Ovary (tissue), 9 donors: ENCODE results near the gene PLCH2. TPM values are rescaled to one million over a fixed set of nuclear protein-coding genes. Genes with fewer than 3 reads are reported as not detected.

Experiments used
- DNase-seq, 5 donors: peaks; one replicate each; pipeline ENCODE4 v3.0.0-alpha.2; 2019 to 2020
- H3K27ac ChIP-seq, 2 donors: fragments of 200-600 bp; one replicate each; pipeline versions ENCODE4 v1.5.1 to v1.8.0; 2019 to 2022
- H3K27me3 ChIP-seq: fragments of 200-600 bp; one replicate; pipeline ENCODE4 v1.8.0; 2022
- H3K36me3 ChIP-seq: fragments of 200-600 bp; sonication (generic); one replicate; pipeline ENCODE4 v1.5.1; 2019
- H3K4me1 ChIP-seq: one replicate; pipeline ENCODE4 v1.8.1; 2013; ENCODE audit warnings: mild to moderate bottlenecking, moderate library complexity; ENCODE audit not compliant: insufficient read depth
- H3K4me3 ChIP-seq: fragments of 200-600 bp; sonication (generic); one replicate; pipeline ENCODE4 v1.5.1; 2017
- H3K9me3 ChIP-seq, 2 donors: fragments of 200-600 bp in 1 of 2; sonication (generic) in 1 of 2; one replicate each; pipeline versions ENCODE4 v1.5.1 to v1.8.1; 2013 to 2019; ENCODE audit warnings: mild to moderate bottlenecking in 1 of 2, moderate library complexity in 1 of 2
- CTCF ChIP-seq, 3 donors: fragments of 450-650 bp in 2 of 3; fragments of 200-600 bp in 1 of 3; IDR thresholded peaks; one replicate each; pipeline versions ENCODE4 v1.5.1 to v1.8.0; 2016 to 2022; ENCODE audit warnings: antibody characterized with exemption in 3 of 3, mild to moderate bottlenecking in 1 of 3
- EP300 ChIP-seq: sonication (generic); formaldehyde crosslinking; IDR thresholded peaks from one replicate; pipeline ENCODE4 v1.6.1; 2017; ENCODE audit warnings: antibody characterized with exemption
- POLR2A ChIP-seq: fragments of 450-650 bp; IDR thresholded peaks from one replicate; pipeline ENCODE4 v1.6.1; 2017; ENCODE audit warnings: antibody characterized with exemption, mild to moderate bottlenecking, moderate library complexity
- WGBS, 3 donors: extraction: QIAGEN DNeasy Blood & Tissue Kit in 1 of 3; methylation state at CpG; one replicate each; pipeline versions ENCODE4 v1.1.5 to v1.1.7; 2013 to 2017; 5-methylcytosine and 5-hydroxymethylcytosine counted together
- intact Hi-C, 4 donors: fragments of 100-400 bp; cut with DNase I; formaldehyde crosslinking; loops; one replicate each; pipeline versions ENCODE4 v1.11.0 to v1.15.1; 2022 to 2023
- polyA plus RNA-seq, 2 donors: library from polyadenylated mRNA; stranded (reverse); fragments of 200-250 nt in 1 of 2; fragments of 350-450 nt in 1 of 2; fragmentation: Illumina TruSeq in 1 of 2; extraction: RNeasy Lipid Tissue Mini Kit (QIAGEN cat#74804) in 1 of 2; gene quantifications; one replicate each; pipeline ENCODE4 v1.2.3, GENCODE V29; 2013 to 2014
- total RNA-seq, 7 donors: library from RNA; depleted of rRNA in 2 of 7; stranded (reverse); fragments of >200 nt in 2 of 7; fragmentation: NEBNext Ultra II Directional in 3 of 7; extraction: Animal tissue kit (Norgen Biotek cat#: 25700) in 3 of 7; gene quantifications; one replicate each; pipeline versions ENCODE4 v1.1.0 to v1.2.4, GENCODE V29; 2016 to 2023
- donor health status: DM: no; HTN: no; CAD: no; lungs with moderate emphysema.
- donor health status: DM: no; HTN: no; CAD: no.
- donor health status: Bipolar disorder and iron deficiency.
- donor health status: DM: yes; HTN: yes; CAD: no.
- donor health status: DM: no; HTN: no; CAD: no.
- donor health status: DM: yes; HTN: yes; CAD: no.

PLCH2 gene
- total and polyA plus RNA-seq, 9 donors = 0.05 to 0.84 (median 0.34) TPM; not detected in 1

- Histone ChIP-seq H3K27ac (no peak overlapping the region), H3K36me3 (no peaks in the 10 kb centered on the region), H3K4me3 (no peak overlapping the region), H3K9me3 (no peaks in the 10 kb centered on the region), H3K4me1 (no peaks in the 10 kb centered on the region), H3K27me3 (no peaks in the 10 kb centered on the region)
- DNase-seq = no peak
- 59 to 65% (median 64%) methylated on average over 25 of the region's 25 CpGs for WGBS, 3 donors
- no peak for TF ChIP-seq POLR2A
- no peak for TF ChIP-seq CTCF (IDR thresholded peaks at IDR 0.05)
- no peak for TF ChIP-seq EP300
- intact Hi-C loops = no loop called here
These were observed 3.4 kb upstream of the PLCH2 start for GRCh38 chr1:2472561-2473177.

DNA sequence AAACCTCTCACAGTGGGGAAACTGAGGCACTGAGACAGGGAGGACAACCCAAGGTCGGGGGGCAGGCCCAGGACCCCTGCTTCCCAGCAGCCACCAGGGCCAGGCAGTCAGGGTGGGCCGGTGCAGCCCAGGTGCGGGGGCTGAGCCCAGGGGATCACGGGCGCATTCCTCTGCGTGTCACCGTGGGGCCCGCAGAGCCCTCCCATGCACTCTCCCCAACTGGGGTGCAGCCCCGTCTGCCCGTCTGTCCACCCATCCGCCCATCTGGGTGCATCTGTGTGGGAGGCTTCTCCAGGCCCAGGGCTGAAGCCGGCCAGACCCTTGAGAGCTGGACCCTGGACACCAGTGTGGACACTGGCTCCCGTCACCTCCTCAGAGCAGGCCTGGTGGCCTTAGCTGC is 2.9 kb upstream of the PLCH2 start:
- TF ChIP-seq POLR2A = no peak
- TF ChIP-seq EP300 = no peak
- no peak for TF ChIP-seq CTCF (IDR thresholded peaks at IDR 0.05)
- Histone ChIP-seq H3K27ac (no peak overlapping the region), H3K27me3 (no peaks in the 10 kb centered on the region), H3K4me1 (no peaks in the 10 kb centered on the region), H3K36me3 (no peaks in the 10 kb centered on the region), H3K9me3 (no peaks in the 10 kb centered on the region), H3K4me3 (no peak overlapping the region)
- intact Hi-C loops = no loop called here
- no peak for DNase-seq
- WGBS, 3 donors = 67 to 77% (median 67%) methylated on average over 11 to 13 of the region's 13 CpGs

DNA sequence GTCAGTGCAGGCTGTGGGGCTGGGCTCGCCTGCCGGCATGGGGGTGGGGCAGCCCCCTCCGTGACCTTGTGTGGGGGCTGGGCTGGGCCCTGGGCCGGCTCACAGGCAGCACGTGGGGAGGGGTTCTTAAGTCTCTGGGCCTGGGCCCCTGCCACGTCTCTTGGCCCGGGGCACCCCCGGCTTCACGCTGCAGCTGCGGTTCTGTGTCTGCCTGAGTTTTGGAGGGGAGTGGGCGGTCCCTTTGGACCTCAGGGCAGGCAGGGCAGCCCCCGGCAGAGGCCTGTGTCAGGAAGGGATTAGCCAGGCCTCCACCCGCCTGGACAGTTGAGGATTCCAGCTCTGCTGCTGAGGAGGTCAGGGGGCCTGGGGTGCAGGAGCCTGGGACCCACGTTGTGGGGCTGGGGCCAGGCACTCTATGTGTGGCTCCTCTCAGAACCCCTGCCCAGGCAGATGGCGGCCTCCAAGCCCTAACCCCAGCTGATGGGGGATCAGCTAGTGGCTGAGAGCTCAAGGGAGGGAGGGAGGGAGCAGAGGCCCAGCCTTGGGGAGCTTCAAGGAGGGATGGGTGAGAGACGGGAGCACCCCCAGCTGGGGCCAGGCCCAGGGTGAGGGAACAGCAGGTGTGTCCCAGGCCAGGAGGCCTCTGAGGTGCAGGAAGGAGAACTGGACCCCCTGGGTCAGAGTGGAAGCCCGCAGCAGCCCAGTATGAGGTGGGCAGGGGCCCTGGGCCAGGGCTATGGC is 1.8 kb upstream of the PLCH2 start:
- intact Hi-C loops = no loop called here
- TF ChIP-seq EP300 (no peak), CTCF (IDR thresholded peaks at IDR 0.05) (no peak), POLR2A (no peak)
- Histone ChIP-seq H3K4me3 (no peak overlapping the region), H3K9me3 (no peaks in the 10 kb centered on the region), H3K36me3 (no peaks in the 10 kb centered on the region), H3K27me3 (no peaks in the 10 kb centered on the region), H3K27ac (no peak overlapping the region), H3K4me1 (no peaks in the 10 kb centered on the region)
- DNase-seq = no peak
- whole genome bisulfite sequencing, 3 donors = 36 to 49% (median 37%) methylated on average over 9 to 17 of the region's 17 CpGs

GRCh38 chr1:2474933-2475371 is 1.1 kb upstream of the PLCH2 start:
- DNase-seq = peak in 1 of 5 donors; percentile 43
- 44 to 58% (median 45%) methylated on average over 12 to 13 of the region's 13 CpGs for WGBS, 3 donors
- H3K27me3 ChIP-seq = no peaks in the 10 kb centered on the region
- no peaks in the 10 kb centered on the region for H3K36me3 ChIP-seq
- intact Hi-C loops = no loop called here
- H3K9me3 ChIP-seq = no peaks in the 10 kb centered on the region
- H3K4me3 ChIP-seq = no peak overlapping the region
- TF ChIP-seq EP300 = no peak
- no peak for TF ChIP-seq CTCF (IDR thresholded peaks at IDR 0.05)
- no peak for TF ChIP-seq POLR2A
- H3K27ac ChIP-seq = no peak overlapping the region
- no peaks in the 10 kb centered on the region for H3K4me1 ChIP-seq
